ENCODE results near the gene OXSM.

OXSM gene

DNA sequence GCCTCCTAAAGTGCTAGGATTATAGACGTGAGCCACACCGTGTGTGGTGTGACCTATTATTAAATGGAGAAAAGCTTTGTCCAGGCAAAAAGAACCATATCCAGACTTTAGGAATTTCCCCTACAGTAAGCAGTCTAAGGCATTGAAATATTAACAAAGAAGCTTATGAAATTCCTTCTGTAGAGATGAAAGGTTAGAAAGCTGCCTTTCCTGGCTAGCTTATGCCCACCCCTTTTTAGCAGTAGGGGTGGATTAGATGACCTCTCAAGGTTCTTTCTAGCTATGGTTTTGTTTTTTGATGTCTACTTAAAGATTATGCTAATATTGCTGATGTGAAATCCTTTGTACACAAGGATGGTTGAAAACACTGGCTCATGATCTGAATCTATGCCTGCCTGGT is 13.9 kb downstream of the OXSM start:
- no peak for DNase-seq (ENCODE audit: low read depth in 2 of 2)

DNA sequence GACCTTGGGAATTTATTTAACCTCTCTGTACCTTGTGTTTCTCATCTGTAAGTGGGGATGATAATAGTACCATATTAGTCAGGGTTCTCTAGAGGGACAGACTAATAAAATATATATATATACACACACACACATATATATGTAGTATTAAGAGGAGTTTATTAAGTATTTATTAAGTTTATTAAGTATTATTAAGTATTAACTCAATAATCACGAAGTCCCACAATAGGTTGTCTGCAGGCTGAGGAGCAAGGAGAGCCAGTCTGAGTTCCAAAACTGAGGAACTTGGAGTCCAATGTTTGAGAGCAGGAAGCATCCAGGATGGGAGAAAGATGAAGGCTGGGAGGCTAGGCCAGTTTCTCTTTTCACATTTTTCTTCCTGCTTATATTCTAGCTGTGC is 14.8 kb downstream of the OXSM start:
- no peak for DNase-seq (ENCODE audit: low read depth in 2 of 2)

DNA sequence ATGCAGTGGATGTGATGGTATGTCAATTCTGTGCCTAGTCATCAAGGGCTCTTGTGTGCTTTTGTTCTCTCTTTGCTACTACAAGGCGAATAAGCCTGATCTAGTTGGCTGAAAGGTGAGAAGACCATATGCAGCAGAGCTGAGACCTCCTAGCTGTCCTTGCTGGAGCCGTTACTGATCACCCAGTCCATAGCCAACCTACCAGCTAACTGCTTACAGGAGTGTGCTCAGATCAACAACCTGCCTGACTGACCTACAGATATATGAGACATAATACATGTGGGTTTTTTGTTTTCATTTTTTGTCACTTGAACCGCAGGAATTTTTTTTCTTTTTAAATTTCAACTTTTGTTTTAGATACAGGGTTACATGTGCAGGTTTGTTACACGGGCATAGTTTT is 22.8 kb downstream of the OXSM start:
- no peak for DNase-seq (ENCODE audit: low read depth in 2 of 2)

DNA sequence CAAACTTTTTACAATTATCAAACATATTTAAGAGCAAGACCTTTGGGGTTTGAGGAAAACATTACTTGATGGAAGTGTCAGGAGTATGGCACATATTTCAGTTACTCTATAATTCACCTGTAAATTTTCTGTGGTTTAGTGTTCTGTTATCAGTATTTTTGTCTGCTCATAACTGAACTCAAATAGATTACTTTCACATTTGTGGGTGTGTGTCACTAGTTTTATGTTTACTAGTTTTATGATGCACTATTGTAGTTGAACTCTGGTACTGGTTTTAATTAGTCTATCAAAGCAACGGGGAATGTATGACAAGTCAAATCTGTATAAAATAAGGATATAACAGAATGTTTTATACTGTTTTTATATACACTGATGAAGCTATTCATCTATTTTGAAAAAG is 27.2 kb downstream of the OXSM start:
- no peak for DNase-seq (ENCODE audit: low read depth in 2 of 2)

DNA sequence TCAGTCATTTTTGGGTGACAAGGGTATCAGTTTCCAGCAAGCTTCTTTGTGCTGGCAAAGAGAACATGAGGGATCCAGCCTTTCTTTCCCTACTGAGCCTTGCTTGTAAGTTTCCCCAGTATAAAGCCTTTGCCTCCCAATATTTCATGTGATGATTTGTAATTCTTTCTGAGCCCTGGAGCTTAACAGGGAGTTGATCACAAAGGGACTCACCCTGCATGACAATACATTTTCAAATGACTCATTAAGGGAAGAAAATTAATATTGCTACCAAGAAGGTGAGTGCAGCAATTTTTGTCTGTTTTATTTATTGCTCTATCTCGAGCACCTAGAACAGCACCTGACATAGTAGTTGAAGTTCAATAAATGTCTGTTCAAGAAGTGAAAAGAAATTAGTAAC is 27.7 kb downstream of the OXSM start:
- DNase-seq (ENCODE audit: low read depth in 2 of 2) = no peak

DNA sequence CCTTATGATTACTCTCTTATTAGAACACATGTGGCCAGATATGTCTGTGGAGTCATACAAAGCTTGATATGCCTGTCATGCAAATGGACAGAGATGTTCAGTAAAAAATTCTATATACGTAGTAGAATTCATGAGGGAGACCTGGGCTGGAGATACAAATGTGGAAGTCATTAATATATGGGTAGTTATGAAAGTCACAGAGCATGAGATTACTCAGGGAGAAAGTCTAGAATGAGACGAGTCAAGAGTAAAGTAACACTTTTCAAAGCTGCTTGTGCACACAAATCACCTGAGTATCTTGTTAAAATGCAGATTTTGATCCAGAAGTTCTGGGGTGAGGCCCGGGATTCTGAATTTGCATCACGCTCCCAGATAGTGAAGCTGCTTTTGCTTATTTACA is 28.4 kb downstream of the OXSM start:
- DNase-seq (ENCODE audit: low read depth in 2 of 2) = no peak

DNA sequence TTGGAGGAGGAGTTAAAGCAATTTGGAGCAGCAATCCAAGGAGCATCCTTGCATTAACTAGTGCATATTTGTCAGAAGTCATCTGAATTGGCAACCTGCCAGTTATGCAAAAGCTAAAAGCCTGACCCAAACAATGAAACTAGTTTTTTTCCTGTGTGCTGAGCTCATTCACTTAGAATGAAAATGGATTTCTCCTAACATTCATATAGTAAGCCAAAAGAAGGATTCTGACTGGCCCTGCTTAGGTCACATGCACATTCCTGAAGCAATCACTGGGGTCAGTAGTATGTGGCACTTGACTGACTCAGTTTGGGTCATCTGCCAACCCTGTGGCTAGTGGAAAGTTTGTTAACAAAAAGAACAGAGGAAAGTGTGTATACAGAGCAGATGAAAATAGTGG is 30.5 kb downstream of the OXSM start:
- DNase-seq (ENCODE audit: low read depth in 2 of 2) = no peak

DNA sequence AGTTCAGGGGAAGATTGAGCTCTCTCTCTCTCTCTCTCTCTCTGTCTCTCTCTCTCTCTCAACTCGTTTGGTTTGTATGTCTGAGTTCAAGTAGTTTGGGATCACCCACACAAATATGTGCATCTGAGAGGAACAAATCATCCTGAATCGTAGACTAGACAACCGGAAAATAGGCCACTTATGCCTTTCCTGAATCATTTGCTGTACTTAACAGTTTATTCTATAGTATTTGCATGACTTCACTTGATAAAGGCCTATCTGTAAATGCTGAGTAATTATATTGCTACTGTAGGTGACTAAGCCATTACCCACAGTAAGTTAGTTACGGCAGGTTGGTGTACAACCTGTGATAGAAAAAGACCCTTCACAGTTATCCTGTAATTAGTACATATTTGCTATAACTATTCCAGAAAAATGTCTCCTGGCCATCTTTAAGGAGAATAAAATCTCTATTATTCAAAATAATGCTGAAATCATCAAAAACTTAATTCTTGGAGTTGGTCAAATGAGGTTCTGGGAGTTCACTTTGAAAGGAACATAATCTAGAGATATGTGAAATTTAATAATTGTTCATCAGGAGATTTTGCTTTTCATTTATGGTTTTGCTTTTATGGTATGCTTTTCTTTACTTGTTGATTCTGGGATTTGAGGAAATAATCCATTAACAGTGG is 31.1 kb downstream of the OXSM start:
- no peak for DNase-seq (ENCODE audit: low read depth in 2 of 2)

DNA sequence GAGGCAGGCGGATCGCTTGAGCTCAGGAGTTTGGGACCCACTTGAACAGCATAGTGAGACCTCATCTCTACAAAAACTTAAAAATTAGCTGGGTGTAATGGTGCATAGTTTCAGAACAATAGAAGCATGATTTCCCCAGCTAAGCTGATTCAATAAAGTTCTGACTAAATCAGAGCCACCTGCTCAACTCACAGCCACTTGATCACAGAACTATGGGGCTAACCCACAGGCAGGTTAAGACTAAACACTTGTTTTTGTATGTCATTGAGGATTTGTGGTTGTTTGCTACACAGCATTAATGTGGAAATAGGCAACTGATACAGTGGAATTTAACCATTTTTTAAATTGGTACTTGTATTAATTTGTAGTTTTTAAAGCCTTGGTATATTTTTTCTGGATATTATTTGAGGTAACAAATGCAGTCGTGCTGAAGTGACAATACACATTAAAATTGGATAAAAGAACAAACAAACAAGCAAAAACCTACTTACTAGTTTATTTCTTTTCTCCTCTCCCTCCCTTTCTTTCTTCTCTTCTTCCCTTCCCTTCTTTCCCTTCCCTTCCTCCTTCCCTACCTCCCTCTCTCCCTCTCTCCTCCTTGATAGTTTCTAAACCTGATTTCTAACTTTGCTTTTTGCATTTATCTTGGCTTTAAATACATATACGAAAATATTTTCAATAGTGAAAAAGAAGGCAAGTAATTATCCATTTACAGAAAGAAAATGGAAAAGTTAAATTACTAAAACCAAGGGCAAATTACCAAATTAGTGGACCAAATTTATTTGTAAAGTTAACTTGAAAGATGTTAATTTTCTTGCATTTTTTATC is 32.1 kb downstream of the OXSM start:
- no peak for DNase-seq (ENCODE audit: low read depth in 2 of 2)

DNA sequence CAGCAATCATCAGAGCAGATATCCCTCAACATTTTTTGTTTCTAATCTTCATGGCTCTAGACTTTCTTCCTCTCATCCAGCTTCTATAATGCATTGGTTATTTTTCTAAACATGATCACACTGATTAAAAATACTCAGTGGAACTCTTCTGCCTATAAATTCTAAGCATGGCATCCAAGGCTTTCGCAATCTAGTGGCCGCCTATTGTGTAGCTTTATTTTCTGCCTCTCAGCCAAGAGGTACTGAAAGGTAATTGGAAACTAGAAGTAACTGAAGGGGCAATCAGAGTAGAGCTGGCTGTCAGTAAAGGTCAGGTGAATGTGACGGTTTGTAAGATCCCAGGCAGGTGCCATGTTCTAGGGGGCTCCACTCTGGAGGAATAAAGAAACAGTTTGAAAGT is 33.4 kb downstream of the OXSM start:
- DNase-seq (ENCODE audit: low read depth in 2 of 2) = no peak

DNA sequence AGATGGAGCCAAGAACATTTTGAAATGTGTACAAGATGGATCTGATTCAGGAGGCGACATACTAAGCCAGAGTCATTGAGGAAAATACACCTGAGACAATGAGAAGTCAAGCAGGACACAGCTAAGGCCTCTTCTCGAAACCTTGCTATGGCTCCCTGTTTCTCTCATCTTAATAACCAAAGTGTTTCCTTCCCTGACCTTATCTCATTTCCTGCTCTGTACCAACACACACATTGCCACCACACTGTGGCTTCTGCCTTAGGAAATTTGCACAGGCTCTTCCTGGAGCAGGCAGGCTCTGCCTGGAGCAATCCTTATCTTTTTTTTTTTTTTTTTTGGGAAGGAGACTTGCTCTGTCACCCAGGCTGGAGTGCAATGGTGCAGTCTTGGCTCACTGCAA is 36.6 kb downstream of the OXSM start:
- no peak for DNase-seq (ENCODE audit: low read depth in 2 of 2)

DNA sequence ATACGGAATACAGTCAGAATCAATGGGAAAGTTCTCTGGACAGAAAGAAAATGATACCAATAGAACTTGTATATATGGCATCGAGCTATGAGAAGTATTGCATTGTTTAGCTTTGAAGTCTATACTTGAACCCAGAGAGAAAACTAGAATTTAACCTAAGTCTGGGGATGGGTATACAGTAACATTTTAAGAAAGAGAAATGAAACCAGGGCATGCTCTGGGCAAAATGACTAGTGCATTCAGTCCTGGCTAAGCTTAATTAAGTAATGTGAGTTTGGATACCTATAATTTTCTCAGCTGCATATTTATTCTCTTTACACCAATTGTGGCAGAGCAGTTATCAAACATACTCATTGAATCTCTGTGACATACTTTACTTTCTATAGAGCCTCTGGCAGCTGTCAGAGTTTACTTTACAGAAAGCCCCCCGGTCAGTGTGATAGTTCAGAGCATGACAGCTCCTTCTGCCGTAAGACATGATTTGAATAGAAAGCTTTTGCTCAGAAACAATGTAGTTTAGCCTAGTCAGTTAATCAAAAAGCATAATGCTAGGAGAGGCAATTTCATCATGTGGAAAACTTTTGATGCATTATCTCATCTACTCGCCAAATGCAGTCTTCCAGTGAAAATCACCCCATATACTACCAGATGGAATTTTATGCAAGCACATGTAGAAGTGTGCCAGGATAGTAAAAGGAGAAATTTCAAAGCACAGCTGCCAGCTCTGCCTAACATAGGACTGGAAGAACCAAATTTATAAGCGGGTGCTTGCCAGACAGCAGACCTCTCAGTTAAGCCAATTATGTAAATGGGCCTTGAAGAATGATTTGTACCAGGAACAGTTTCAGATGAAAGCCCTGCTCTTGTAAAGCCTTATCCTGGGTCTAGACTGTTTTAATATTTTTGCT is 40.7 kb downstream of the OXSM start:
- DNase-seq (ENCODE audit: low read depth in 2 of 2) = no peak

DNA sequence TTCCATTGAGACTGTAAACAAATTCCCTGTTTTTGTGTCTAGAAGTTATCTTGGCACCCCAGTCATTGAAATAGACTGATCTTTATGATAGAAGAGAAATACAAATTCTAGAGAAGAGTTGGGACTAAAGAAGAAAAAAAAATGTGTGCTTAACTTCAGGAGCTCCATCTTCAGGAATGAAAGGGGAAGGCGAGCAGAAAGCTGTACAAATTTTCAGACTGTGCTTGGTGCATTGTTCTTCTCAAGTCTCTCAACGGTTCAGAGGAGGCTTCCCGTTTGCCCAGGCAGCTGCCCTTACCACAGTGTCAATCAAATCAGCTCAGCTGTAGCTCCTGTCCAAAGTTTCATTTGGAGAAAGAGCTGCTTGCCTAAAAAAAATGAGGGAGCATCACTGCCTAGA is 41.7 kb downstream of the OXSM start:
- no peak for DNase-seq (ENCODE audit: low read depth in 2 of 2)

DNA sequence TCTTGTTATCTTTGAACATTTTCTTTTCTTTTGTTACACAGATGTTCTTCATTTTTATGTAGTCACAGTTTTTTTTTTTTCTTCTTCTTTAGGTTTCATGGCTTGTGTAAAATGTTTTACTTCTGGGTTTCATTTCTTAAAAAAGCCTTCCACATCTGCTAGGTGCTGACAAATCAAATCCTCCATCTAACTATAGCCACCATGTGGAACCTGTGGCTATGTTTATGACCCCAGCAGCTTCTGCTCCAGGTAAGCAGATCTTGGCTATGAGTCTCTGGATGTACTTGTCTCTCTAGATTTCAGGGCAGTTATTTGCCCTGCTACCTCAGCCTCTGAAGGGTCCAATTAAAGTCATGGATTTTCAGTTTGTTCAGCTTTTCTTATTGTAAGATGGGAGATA is 44.5 kb downstream of the OXSM start:
- DNase-seq (ENCODE audit: low read depth in 2 of 2) = no peak

DNA sequence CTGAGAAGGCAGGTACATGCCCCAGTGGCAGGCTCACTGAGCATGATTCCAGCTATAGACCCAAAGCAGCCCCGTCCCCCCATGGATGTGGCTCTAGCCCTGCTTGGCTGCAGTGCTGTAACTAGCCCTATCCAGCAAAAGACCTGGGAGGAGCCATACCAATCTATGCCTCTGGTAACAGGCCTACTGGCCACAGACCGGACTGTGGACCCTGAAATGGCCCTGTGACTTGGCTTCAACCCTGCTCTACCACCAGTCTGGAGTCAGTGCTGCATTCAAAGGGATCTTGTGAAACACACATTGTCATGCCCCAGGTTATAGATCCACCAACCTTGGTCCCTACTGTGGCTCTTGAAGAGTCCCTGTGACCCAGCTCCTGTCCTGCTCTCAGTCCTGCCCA is 46.7 kb downstream of the OXSM start:
- no peak for DNase-seq (ENCODE audit: low read depth in 2 of 2)

DNA sequence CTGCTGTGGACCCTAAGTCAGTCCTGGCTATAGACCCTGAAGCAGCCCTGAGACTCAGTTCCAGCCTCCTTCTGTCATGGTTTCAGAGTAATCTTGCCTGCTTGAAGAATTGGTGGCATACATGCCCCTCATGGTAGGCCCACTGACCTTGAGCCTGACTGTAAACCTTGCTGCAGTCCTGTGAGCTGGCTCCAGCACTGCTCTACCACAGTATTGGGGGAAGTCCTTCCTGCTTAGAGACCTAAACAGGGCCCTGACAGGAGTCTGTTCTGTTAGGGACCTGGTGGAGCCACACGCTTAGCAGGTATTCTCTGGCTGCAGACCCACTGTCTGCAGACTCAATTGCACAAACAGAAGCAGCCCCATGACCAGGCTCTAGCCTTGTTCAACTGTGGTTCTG is 47.1 kb downstream of the OXSM start:
- DNase-seq (ENCODE audit: low read depth in 2 of 2) = no peak

DNA sequence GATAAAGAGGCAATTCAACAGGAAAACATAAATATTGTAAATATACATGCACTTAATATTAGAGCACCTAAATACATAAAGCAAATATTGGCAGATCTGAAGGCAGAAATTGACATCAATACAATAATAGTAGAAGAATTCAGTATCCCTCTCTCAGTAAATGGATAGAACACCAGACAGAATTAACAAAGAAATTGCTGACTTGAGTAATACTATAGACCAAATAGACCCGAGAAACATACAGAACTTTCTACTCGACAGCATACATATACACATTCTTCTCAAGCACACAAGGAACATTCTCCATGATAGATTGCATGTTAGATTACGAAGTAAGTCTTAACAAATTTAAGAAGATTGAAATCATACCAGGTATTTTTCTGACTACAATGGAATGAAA is 50.2 kb downstream of the OXSM start:
- no peak for DNase-seq (ENCODE audit: low read depth in 2 of 2)

DNA sequence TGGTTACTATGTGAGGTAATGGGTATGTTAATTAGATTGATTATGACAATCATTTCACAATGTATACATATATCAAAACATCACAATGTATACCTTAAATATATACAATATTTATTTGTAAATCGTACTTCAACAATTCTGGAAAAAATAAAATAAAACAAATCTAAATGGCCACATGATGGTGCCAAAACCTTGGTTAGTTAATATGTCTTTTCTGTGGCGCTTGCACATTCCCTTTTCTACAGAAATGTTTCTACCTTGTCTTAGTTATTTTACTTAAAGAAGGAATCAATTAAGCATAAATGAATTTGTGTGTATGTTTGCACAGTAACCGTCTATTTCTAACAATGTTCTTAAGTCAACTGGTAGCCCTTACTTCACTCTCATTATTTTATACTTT is 53.4 kb downstream of the OXSM start:
- no peak for DNase-seq (ENCODE audit: low read depth in 2 of 2)

All from stimulated activated CD4-positive, alpha-beta T cell treated with anti-CD3 and anti-CD28 coated beads, Interleukin-1b, Interleukin-23, amount 100 ng/mL, for 4 hours (primary cell).